Hepatocyte (in vitro differentiated cells): ENCODE data around the gene TMIE. TPM values are rescaled to one million over a fixed set of nuclear protein-coding genes. Genes with fewer than 3 reads are reported as not detected.

ENCODE experiments used
- DNase-seq: peaks from one replicate; pipeline ENCODE4 v3.0.0-alpha.2; 2016; ENCODE audit warnings: low spot score
- H2AFZ ChIP-seq: fragments of 200-600 bp; sonication (generic); 2 replicates; pipeline ENCODE4 v1.6.0; 2016; ENCODE audit warnings: antibody characterized with exemption, mild to moderate bottlenecking
- H3K27ac ChIP-seq: fragments of 200-600 bp; sonication (generic); 2 replicates; pipeline ENCODE4 v1.5.1; 2016; ENCODE audit warnings: mild to moderate bottlenecking
- H3K27me3 ChIP-seq: fragments of 200-600 bp; sonication (generic); 2 replicates; pipeline ENCODE4 v1.6.1; 2016
- H3K36me3 ChIP-seq: fragments of 200-600 bp; sonication (generic); replicated peaks from 2 replicates; pipeline ENCODE4 v1.5.1; 2016; ENCODE audit warnings: low read depth; ENCODE audit not compliant: insufficient read depth
- H3K4me1 ChIP-seq: fragments of 200-600 bp; sonication (generic); 2 replicates; pipeline ENCODE4 v1.5.1; 2016; ENCODE audit warnings: mild to moderate bottlenecking, moderate library complexity; ENCODE audit not compliant: insufficient read depth
- H3K4me2 ChIP-seq: fragments of 200-600 bp; sonication (generic); 2 replicates; pipeline ENCODE4 v1.6.0; 2016
- H3K4me3 ChIP-seq: fragments of 200-600 bp; sonication (generic); 2 replicates; pipeline ENCODE4 v1.5.1; 2016; ENCODE audit warnings: mild to moderate bottlenecking
- H3K79me2 ChIP-seq: fragments of 200-600 bp; sonication (generic); 2 replicates; pipeline ENCODE4 v1.6.0; 2017; ENCODE audit warnings: mild to moderate bottlenecking
- H3K9me2 ChIP-seq: fragments of 200-600 bp; sonication (generic); replicated peaks from 2 replicates; pipeline ENCODE4 v1.6.0; 2017; ENCODE audit warnings: mild to moderate bottlenecking; ENCODE audit not compliant: insufficient read depth
- H3K9me3 ChIP-seq: fragments of 200-600 bp; sonication (generic); 2 replicates; pipeline ENCODE4 v1.5.1; 2016; ENCODE audit warnings: low read depth, mild to moderate bottlenecking
- H4K20me1 ChIP-seq: fragments of 200-600 bp; sonication (generic); 2 replicates; pipeline ENCODE4 v1.6.0; 2016; ENCODE audit warnings: mild to moderate bottlenecking; ENCODE audit not compliant: insufficient read depth, poor library complexity, severe bottlenecking
- EZH2 ChIP-seq: fragments of 200-600 bp; sonication (generic); IDR thresholded peaks from 2 replicates; pipeline ENCODE4 v1.6.1; 2016; ENCODE audit warnings: antibody characterized with exemption, mild to moderate bottlenecking, borderline replicate concordance
- EZH2phosphoT487 ChIP-seq: fragments of 200-600 bp; sonication (generic); IDR thresholded peaks from one replicate; pipeline ENCODE4 v1.6.1; 2018; ENCODE audit warnings: antibody characterized with exemption, mild to moderate bottlenecking, low read depth, moderate library complexity; ENCODE audit not compliant: unreplicated experiment, severe bottlenecking
- WGBS: methylation state at CpG from one replicate; pipeline ENCODE4 v1.1.6; 2016; ENCODE audit warnings: low lambda C conversion rate; ENCODE audit errors: missing lambda C conversion rate; 5-methylcytosine and 5-hydroxymethylcytosine counted together
- polyA plus RNA-seq: library from polyadenylated mRNA; unstranded; fragments of >200 nt; fragmentation: Nextera tagmentation; extraction: Ambion mirVana; gene quantifications from 2 replicates; pipeline ENCODE4 v1.2.1, GENCODE V29; 2016
- total RNA-seq: library from RNA; depleted of rRNA; stranded (reverse); fragments of >200 nt; gene quantifications from 2 replicates; pipeline ENCODE4 v1.2.3, GENCODE V29; 2014
- TF ChIP-seq, protein P1 (sequence below): fragments of 200-600 bp; sonication (generic); IDR thresholded peaks from 2 replicates; pipeline ENCODE4 v1.5.1; 2016; ENCODE audit warnings: antibody characterized with exemption, mild to moderate bottlenecking; ENCODE audit not compliant: poor library complexity

TMIE gene
- total and polyA plus RNA-seq, 2 experiments from 2014 or later: 0.37 to 0.51 TPM

DNA sequence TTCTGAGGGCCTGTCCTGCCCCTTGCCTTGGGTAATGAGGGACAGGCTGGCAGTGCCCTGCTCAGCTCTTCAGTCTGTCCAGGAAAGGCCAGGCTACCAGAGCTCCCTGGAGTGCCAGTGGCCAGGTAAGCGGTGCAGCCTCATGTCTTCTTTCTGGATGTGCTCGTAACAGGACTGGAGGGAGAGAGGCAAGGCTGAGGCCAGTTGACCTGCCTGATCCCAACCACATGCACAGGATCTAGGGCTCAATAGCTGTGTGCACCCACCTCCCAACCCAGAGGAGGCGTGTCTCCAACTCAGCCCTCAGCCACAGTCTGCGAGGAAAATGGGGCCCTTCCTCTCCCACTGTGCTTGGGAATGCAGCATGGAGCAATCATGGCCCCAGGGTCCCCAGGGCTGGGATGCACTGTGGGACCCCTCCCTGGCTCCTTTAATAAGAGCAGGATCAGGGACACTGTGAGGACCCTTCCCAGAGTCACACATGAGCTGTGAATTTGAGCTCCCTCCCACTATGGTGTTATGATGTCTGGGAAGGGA, 30.2 kb upstream of the TMIE start:
- H3K9me2 ChIP-seq: no peaks in the 10 kb centered on the region
- no peak overlapping the region for H3K27ac ChIP-seq
- H3K4me1 ChIP-seq: no peaks in the 10 kb centered on the region
- no peaks in the 10 kb centered on the region for H3K79me2 ChIP-seq
- no peak overlapping the region for H3K4me3 ChIP-seq
- H3K9me3 ChIP-seq: no peaks in the 10 kb centered on the region
- no peaks in the 10 kb centered on the region for H3K36me3 ChIP-seq
- DNase-seq: no peak
- H4K20me1 ChIP-seq: no peaks in the 10 kb centered on the region
- no peak overlapping the region for H3K4me2 ChIP-seq
- 91% methylated on average over 4 of the region's 4 CpGs for WGBS
- no peak for TF ChIP-seq EZH2
- no peak for TF ChIP-seq EZH2phosphoT487
- TF ChIP-seq, protein P1, sequence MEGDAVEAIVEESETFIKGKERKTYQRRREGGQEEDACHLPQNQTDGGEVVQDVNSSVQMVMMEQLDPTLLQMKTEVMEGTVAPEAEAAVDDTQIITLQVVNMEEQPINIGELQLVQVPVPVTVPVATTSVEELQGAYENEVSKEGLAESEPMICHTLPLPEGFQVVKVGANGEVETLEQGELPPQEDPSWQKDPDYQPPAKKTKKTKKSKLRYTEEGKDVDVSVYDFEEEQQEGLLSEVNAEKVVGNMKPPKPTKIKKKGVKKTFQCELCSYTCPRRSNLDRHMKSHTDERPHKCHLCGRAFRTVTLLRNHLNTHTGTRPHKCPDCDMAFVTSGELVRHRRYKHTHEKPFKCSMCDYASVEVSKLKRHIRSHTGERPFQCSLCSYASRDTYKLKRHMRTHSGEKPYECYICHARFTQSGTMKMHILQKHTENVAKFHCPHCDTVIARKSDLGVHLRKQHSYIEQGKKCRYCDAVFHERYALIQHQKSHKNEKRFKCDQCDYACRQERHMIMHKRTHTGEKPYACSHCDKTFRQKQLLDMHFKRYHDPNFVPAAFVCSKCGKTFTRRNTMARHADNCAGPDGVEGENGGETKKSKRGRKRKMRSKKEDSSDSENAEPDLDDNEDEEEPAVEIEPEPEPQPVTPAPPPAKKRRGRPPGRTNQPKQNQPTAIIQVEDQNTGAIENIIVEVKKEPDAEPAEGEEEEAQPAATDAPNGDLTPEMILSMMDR: no peak
- H3K27me3 ChIP-seq: no peaks in the 10 kb centered on the region
- H2AFZ ChIP-seq: no peak overlapping the region

DNA sequence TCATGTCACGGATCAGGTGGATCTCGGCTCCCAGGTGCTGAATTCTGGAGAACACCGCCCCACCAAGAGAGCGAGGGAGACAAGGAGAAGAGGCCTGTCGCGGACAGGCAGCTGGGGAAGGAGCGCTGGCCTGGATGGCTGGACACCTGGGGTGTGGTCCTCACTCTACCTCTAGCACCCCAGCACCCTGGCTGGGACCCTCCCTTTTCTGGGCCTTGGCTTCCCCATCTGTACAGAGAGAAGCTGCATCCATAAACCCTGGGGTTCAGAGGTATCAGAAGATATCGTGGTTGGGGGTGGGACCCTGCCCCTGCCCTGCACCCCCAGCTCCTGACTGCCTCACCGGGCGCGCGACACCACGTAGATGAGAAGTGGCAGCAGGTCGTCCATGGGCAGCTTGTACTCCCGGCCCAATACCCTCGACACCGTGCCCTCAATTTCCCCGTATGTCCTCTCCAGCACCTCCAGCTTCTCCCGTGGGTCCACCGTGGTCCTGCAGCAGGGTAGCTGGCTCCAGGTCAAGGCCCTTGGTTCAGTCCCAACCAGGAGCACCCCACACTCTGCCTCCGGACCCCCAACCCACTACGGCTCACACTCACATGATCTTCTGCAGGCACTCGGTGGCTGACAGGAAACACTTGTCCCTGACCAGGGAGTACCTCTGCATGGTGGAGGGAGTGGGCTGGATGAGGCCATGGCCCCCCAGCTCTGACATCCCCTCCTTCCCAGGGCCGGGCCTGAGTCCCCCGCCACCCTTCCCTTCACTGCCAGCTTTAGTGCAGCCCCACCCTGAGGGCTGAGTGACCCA, 29.4 kb upstream of the TMIE start:
- no peaks in the 10 kb centered on the region for H3K79me2 ChIP-seq
- no peaks in the 10 kb centered on the region for H3K36me3 ChIP-seq
- TF ChIP-seq EZH2 (no peak), EZH2phosphoT487 (no peak)
- TF ChIP-seq, protein P1: no peak
- no peak overlapping the region for H2AFZ ChIP-seq
- H3K4me1 ChIP-seq: no peaks in the 10 kb centered on the region
- H3K9me3 ChIP-seq: no peaks in the 10 kb centered on the region
- no peaks in the 10 kb centered on the region for H4K20me1 ChIP-seq
- no peak overlapping the region for H3K4me3 ChIP-seq
- H3K27ac ChIP-seq: no peak overlapping the region
- no peak for DNase-seq
- no peaks in the 10 kb centered on the region for H3K27me3 ChIP-seq
- H3K9me2 ChIP-seq: no peaks in the 10 kb centered on the region
- 92% methylated on average over 25 of the region's 25 CpGs for WGBS
- no peak overlapping the region for H3K4me2 ChIP-seq

DNA sequence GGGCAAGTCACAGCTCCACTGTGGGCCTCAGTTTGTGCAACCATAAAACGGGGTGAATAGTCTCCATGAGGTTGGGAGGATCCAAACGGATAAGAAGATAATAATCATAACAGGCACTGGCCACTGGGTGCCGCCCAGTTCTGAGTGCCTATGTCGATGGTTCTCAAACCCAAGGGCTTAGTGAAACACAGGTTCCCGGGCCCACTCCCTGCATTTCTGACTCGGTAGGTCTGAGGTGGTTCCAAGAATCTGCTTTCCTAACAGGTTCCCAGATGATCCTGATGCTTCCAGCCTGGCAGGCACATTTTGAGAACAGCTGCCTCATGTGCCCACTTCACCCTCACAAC, 28.9 kb upstream of the TMIE start:
- 92% methylated on average over 6 of the region's 6 CpGs for WGBS
- TF ChIP-seq EZH2phosphoT487: no peak
- no peak for TF ChIP-seq EZH2
- TF ChIP-seq, protein P1: no peak

More for the DNA sequence above, 28.9 kb upstream of the TMIE start:
- Histone ChIP-seq H3K36me3 (no peaks in the 10 kb centered on the region), H3K4me1 (no peaks in the 10 kb centered on the region), H3K4me2 (no peak overlapping the region), H3K4me3 (no peak overlapping the region), H3K27ac (no peak overlapping the region), H3K27me3 (no peaks in the 10 kb centered on the region), H3K9me3 (no peaks in the 10 kb centered on the region), H4K20me1 (no peaks in the 10 kb centered on the region), H3K9me2 (no peaks in the 10 kb centered on the region), H3K79me2 (no peaks in the 10 kb centered on the region), H2AFZ (no peak overlapping the region)
- DNase-seq: no peak
